ENCODE results near the gene STRIP2.
"Not testable (repeated sequence)": the region's sequence is repeated elsewhere in the genome, so short reads cannot be mapped to it uniquely, and the experiment has no call there.

STRIP2 gene

GRCh38 chr7:129512192-129512591, 78.0 kb downstream of the STRIP2 start:
- no peak overlapping the region for H3K9ac ChIP-seq (ENCODE audit: low read length)
- H3K36me3 ChIP-seq (ENCODE audit: control insufficient read depth, insufficient read depth, low read length), result no peaks in the 10 kb centered on the region
- H3K4me1 ChIP-seq (ENCODE audit: control insufficient read depth, insufficient read depth, low read length), result no peaks in the 10 kb centered on the region
- no peak overlapping the region for H3K27ac ChIP-seq (ENCODE audit: low read depth, low read length)
- H3K4me3 ChIP-seq (ENCODE audit: low read length), result no peak overlapping the region
- H3K27me3 ChIP-seq (ENCODE audit: control insufficient read depth, insufficient read depth, low read length), result no peaks in the 10 kb centered on the region

GRCh38 chr7:129513546-129513945, 79.3 kb downstream of the STRIP2 start:
- H3K27me3 ChIP-seq (ENCODE audit: control insufficient read depth, insufficient read depth, low read length), result no peaks in the 10 kb centered on the region
- no peaks in the 10 kb centered on the region for H3K36me3 ChIP-seq (ENCODE audit: control insufficient read depth, insufficient read depth, low read length)
- H3K4me3 ChIP-seq (ENCODE audit: low read length), result no peak overlapping the region
- H3K27ac ChIP-seq (ENCODE audit: low read depth, low read length), result no peak overlapping the region
- H3K4me1 ChIP-seq (ENCODE audit: control insufficient read depth, insufficient read depth, low read length), result no peaks in the 10 kb centered on the region
- no peak overlapping the region for H3K9ac ChIP-seq (ENCODE audit: low read length)

GRCh38 chr7:129514683-129515082, 80.5 kb downstream of the STRIP2 start:
- H3K27me3 ChIP-seq (ENCODE audit: control insufficient read depth, insufficient read depth, low read length), result no peaks in the 10 kb centered on the region

DNA sequence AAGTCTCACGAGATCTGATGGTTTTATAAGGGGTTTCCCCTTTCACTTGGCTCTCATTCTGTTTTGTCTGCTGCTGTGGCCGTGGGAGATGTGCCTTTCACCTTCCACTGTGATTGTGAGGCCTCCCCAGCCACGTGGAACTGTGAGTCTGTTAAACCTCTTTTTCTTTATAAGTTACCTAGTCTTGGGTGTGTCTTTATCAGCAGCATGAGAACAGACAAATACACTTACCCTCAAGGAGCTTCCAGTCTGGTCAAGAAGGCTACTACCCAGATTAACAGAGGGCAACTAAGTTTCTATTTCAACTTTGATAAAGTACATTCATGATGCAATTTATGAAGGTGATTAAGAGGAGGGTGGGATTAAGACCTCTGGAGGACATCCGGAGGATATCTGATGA, 81.1 kb downstream of the STRIP2 start:
- H3K9ac ChIP-seq (ENCODE audit: low read length), result no peak overlapping the region
- no peak overlapping the region for H3K4me3 ChIP-seq (ENCODE audit: low read length)

More at GRCh38 chr7:129514683-129515082, 80.5 kb downstream of the STRIP2 start:
- H3K36me3 ChIP-seq (ENCODE audit: control insufficient read depth, insufficient read depth, low read length), result no peaks in the 10 kb centered on the region
- H3K9ac ChIP-seq (ENCODE audit: low read length), result no peak overlapping the region
- H3K4me3 ChIP-seq (ENCODE audit: low read length), result no peak overlapping the region
- H3K4me1 ChIP-seq (ENCODE audit: control insufficient read depth, insufficient read depth, low read length), result no peaks in the 10 kb centered on the region
- H3K27ac ChIP-seq (ENCODE audit: low read depth, low read length), result no peak overlapping the region

DNA sequence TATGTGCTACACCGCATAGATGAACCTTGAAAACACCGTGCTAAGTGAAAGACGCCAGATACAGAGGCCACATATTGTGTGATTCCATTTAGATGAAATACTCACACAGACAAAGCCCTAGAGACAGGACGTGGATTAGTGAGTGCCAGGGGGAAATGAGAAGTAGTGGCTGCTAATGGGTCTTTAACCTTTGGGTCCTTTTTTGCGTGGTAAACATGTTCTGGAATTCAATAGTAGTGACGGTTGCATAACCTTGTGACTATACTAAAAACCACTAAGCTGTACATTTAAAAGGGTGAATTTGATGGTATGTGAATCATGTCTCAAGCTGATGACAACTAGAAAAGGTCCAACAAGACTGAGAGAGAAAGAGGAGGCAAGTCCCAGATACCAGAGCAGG, 83.7 kb downstream of the STRIP2 start:
- Histone ChIP-seq H3K27ac (ENCODE audit: low read depth, low read length) (no peak overlapping the region), H3K4me3 (ENCODE audit: low read length) (no peak overlapping the region)

More for the DNA sequence above, 81.1 kb downstream of the STRIP2 start:
- Histone ChIP-seq H3K27ac (ENCODE audit: low read depth, low read length) (no peak overlapping the region), H3K36me3 (ENCODE audit: control insufficient read depth, insufficient read depth, low read length) (no peaks in the 10 kb centered on the region), H3K4me1 (ENCODE audit: control insufficient read depth, insufficient read depth, low read length) (no peaks in the 10 kb centered on the region), H3K27me3 (ENCODE audit: control insufficient read depth, insufficient read depth, low read length) (no peaks in the 10 kb centered on the region)

DNA sequence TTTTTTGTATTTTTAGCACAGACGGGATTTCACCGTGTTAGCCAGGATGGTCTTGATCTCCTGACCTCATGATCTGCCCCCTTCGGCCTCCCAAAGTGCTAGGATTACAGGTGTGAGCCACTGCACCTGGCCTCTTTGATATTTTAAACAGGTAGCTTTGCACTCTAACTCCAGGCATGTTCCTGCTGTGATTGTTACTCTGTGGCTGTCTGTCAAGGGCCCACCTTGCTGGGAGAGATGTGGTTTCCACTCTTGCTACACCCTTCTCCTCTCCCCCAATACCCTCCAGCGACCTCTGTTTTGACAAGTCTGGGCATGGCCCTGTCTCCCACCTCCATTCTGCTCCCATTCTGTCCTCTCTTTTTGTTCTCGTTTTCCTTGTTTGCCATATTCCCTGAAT, 85.2 kb downstream of the STRIP2 start:
- H3K27ac ChIP-seq (ENCODE audit: low read depth, low read length), result no peak overlapping the region
- no peaks in the 10 kb centered on the region for H3K36me3 ChIP-seq (ENCODE audit: control insufficient read depth, insufficient read depth, low read length)
- peaks cover 2% of the 10 kb centered on the region for H3K27me3 ChIP-seq (ENCODE audit: control insufficient read depth, insufficient read depth, low read length)
- H3K9ac ChIP-seq (ENCODE audit: low read length), result no peak overlapping the region
- no peak overlapping the region for H3K4me3 ChIP-seq (ENCODE audit: low read length)
- no peaks in the 10 kb centered on the region for H3K4me1 ChIP-seq (ENCODE audit: control insufficient read depth, insufficient read depth, low read length)

More for the DNA sequence above, 83.7 kb downstream of the STRIP2 start:
- peaks cover 2% of the 10 kb centered on the region for H3K27me3 ChIP-seq (ENCODE audit: control insufficient read depth, insufficient read depth, low read length)
- no peak overlapping the region for H3K9ac ChIP-seq (ENCODE audit: low read length)
- H3K4me1 ChIP-seq (ENCODE audit: control insufficient read depth, insufficient read depth, low read length), result no peaks in the 10 kb centered on the region
- H3K36me3 ChIP-seq (ENCODE audit: control insufficient read depth, insufficient read depth, low read length), result no peaks in the 10 kb centered on the region

DNA sequence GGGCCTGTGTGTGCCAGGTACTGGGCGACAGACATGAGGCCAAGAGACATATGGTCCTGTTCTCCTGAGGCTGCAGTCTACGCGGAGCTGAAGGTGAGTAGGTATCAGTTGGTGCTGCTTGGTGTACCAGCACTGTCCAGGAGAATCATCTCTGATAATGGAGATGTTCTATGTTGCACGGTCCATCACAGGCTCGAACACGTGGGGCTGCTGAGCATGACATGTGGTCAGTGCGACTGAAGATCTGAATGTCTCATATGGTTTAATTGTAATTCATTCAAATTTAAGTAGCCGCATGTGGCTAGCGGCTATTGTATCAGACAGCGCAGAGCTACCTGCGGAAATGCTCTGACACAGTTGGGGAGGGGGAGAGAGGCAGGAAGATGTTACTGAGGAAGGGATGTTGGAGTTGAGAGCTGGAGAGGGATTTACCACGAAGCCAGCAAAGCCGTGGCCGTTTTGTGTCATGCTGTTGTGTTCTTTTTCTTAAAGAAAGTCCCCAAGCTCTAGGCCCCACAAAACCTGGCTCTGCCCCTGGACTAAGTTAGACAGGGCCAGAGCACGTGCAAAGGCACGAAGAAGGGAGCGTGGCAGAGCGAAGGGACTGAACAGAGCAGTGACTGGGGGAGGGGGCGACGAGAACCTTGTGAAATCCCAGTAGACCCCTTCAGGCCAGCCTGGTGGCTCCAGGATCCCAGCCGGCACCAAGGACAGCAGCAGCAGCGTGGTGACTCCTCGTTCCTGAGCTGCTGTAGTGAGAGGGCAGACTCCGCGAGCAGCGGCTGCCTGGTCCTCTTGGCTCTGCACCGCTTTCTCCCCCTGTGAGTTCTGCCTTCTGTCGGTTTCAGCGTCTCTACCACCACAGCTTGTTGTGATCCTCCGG, 88.1 kb downstream of the STRIP2 start:
- Histone ChIP-seq H3K4me1 (ENCODE audit: control insufficient read depth, insufficient read depth, low read length) (no peaks in the 10 kb centered on the region), H3K27ac (ENCODE audit: low read depth, low read length) (no peak overlapping the region), H3K9ac (ENCODE audit: low read length) (no peak overlapping the region), H3K4me3 (ENCODE audit: low read length) (no peak overlapping the region), H3K36me3 (ENCODE audit: control insufficient read depth, insufficient read depth, low read length) (no peaks in the 10 kb centered on the region), H3K27me3 (ENCODE audit: control insufficient read depth, insufficient read depth, low read length) (peaks cover 2% of the 10 kb centered on the region)

GRCh38 chr7:129522971-129523340, 88.7 kb downstream of the STRIP2 start:
- no peak overlapping the region for H3K9ac ChIP-seq (ENCODE audit: low read length)
- H3K27me3 ChIP-seq (ENCODE audit: control insufficient read depth, insufficient read depth, low read length), result peaks cover 2% of the 10 kb centered on the region
- H3K4me3 ChIP-seq (ENCODE audit: low read length), result no peak overlapping the region
- H3K36me3 ChIP-seq (ENCODE audit: control insufficient read depth, insufficient read depth, low read length), result no peaks in the 10 kb centered on the region
- H3K27ac ChIP-seq (ENCODE audit: low read depth, low read length), result no peak overlapping the region
- H3K4me1 ChIP-seq (ENCODE audit: control insufficient read depth, insufficient read depth, low read length), result no peaks in the 10 kb centered on the region

DNA sequence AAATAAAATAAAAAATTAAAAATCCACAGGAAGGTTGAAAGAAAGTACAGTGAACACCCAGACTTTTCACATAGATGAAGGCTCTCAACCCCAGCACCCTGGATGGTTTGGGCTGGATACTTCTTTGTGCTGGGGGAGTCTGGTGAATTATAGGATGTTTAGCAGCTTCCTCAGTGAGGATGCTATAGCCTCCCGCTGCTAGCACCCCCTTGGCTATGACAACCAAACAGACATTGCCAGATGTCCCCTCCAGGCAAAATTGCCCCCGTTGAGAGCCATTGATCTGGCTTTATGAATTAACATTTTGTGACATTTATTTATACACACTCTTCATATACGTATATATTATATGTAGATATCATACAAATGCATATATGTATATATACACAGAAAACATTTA, 89.7 kb downstream of the STRIP2 start:
- H3K27ac ChIP-seq (ENCODE audit: low read depth, low read length), result no peak overlapping the region
- peaks cover 2% of the 10 kb centered on the region for H3K27me3 ChIP-seq (ENCODE audit: control insufficient read depth, insufficient read depth, low read length)
- H3K36me3 ChIP-seq (ENCODE audit: control insufficient read depth, insufficient read depth, low read length), result no peaks in the 10 kb centered on the region
- no peak overlapping the region for H3K9ac ChIP-seq (ENCODE audit: low read length)
- no peak overlapping the region for H3K4me3 ChIP-seq (ENCODE audit: low read length)
- no peaks in the 10 kb centered on the region for H3K4me1 ChIP-seq (ENCODE audit: control insufficient read depth, insufficient read depth, low read length)

- not testable (repeated sequence) for H3K4me3 ChIP-seq (ENCODE audit: low read length); H3K36me3 ChIP-seq (ENCODE audit: control insufficient read depth, insufficient read depth, low read length); H3K9ac ChIP-seq (ENCODE audit: low read length); H3K27ac ChIP-seq (ENCODE audit: low read depth, low read length); H3K4me1 ChIP-seq (ENCODE audit: control insufficient read depth, insufficient read depth, low read length); H3K27me3 ChIP-seq (ENCODE audit: control insufficient read depth, insufficient read depth, low read length)
Observed at GRCh38 chr7:129524405-129524804, 90.2 kb downstream of the STRIP2 start.

GRCh38 chr7:129525225-129525862, 91.1 kb downstream of the STRIP2 start:
- Histone ChIP-seq H3K36me3 (ENCODE audit: control insufficient read depth, insufficient read depth, low read length) (no peaks in the 10 kb centered on the region), H3K27ac (ENCODE audit: low read depth, low read length) (no peak overlapping the region), H3K9ac (ENCODE audit: low read length) (no peak overlapping the region), H3K27me3 (ENCODE audit: control insufficient read depth, insufficient read depth, low read length) (peaks cover 2% of the 10 kb centered on the region), H3K4me1 (ENCODE audit: control insufficient read depth, insufficient read depth, low read length) (no peaks in the 10 kb centered on the region), H3K4me3 (ENCODE audit: low read length) (no peak overlapping the region)

- Histone ChIP-seq H3K27me3 (ENCODE audit: control insufficient read depth, insufficient read depth, low read length) (no peaks in the 10 kb centered on the region), H3K9ac (ENCODE audit: low read length) (no peak overlapping the region), H3K4me3 (ENCODE audit: low read length) (no peak overlapping the region), H3K27ac (ENCODE audit: low read depth, low read length) (no peak overlapping the region), H3K36me3 (ENCODE audit: control insufficient read depth, insufficient read depth, low read length) (no peaks in the 10 kb centered on the region), H3K4me1 (ENCODE audit: control insufficient read depth, insufficient read depth, low read length) (no peaks in the 10 kb centered on the region)
Observed at GRCh38 chr7:129529643-129530042, 95.4 kb downstream of the STRIP2 start.
